Gastroesophageal sphincter (tissue), 4 donors: ENCODE measurements around the gene P2RX4. TPM values are rescaled to one million over a fixed set of nuclear protein-coding genes. Genes with fewer than 3 reads are reported as not detected.

Experiments
- ATAC-seq: fragments of 150-250 bp; one replicate; pipeline ENCODE4 v1.9.1; 2016; ENCODE audit warnings: mild to moderate bottlenecking, moderate library complexity
- H3K27ac ChIP-seq, 4 donors: fragments of 200-600 bp; sonication (generic) in 3 of 4; 1 replicate in 3 of 4; 2 replicates in 1 of 4; pipeline ENCODE4 v1.5.1; 2016 to 2019
- H3K27me3 ChIP-seq: fragments of 200-600 bp; sonication (generic); one replicate; pipeline ENCODE4 v1.5.1; 2019
- H3K36me3 ChIP-seq, 2 donors: fragments of 200-600 bp; sonication (generic); one replicate each; pipeline ENCODE4 v1.5.1; 2019; ENCODE audit warnings: control low read depth in 1 of 2
- H3K4me1 ChIP-seq, 3 donors: fragments of 200-600 bp; sonication (generic); 1 replicate in 2 of 3; 2 replicates in 1 of 3; pipeline ENCODE4 v1.5.1; 2016 to 2019; ENCODE audit warnings: control low read depth in 2 of 3
- H3K4me3 ChIP-seq, 2 donors: fragments of 200-600 bp; sonication (generic); one replicate each; pipeline ENCODE4 v1.5.1; 2019; ENCODE audit warnings: mild to moderate bottlenecking in 1 of 2, moderate library complexity in 1 of 2
- H3K9me3 ChIP-seq, 3 donors: fragments of 200-600 bp; sonication (generic); one replicate each; pipeline ENCODE4 v1.5.1; 2017 to 2019; ENCODE audit warnings: control low read depth in 2 of 3
- EP300 ChIP-seq: sonication (generic); formaldehyde crosslinking; IDR thresholded peaks from one replicate; pipeline ENCODE4 v1.6.1; 2017; ENCODE audit warnings: antibody characterized with exemption, mild to moderate bottlenecking
- POLR2A ChIP-seq, 2 donors: fragments of 450-650 bp; IDR thresholded peaks; one replicate each; pipeline ENCODE4 v1.6.1; 2017; ENCODE audit warnings: antibody characterized with exemption in 2 of 2, mild to moderate bottlenecking in 2 of 2, moderate library complexity in 1 of 2
- POLR2AphosphoS5 ChIP-seq: sonication (generic); formaldehyde crosslinking; IDR thresholded peaks from one replicate; pipeline ENCODE4 v1.6.1; 2017; ENCODE audit warnings: antibody characterized with exemption
- WGBS, 2 donors: methylation state at CpG; one replicate each; pipeline ENCODE4 v1.1.5; 2018; ENCODE audit warnings: low coverage in 1 of 2; 5-methylcytosine and 5-hydroxymethylcytosine counted together
- total RNA-seq, 4 donors: library from RNA; depleted of rRNA; stranded (reverse); fragments of >200 nt; gene quantifications; one replicate each; pipeline ENCODE4 v1.1.0, GENCODE V29; 2016
- TF ChIP-seq, protein P1 (sequence below), 4 experiments: fragments of 200-600 bp in 2 of 4; fragments of 450-650 bp in 2 of 4; sonication (generic) in 1 of 4; IDR thresholded peaks; one replicate each; pipeline ENCODE4 v1.5.1; 2017 to 2019; ENCODE audit warnings: antibody characterized with exemption in 4 of 4, mild to moderate bottlenecking in 2 of 4, moderate library complexity in 2 of 4

The P2RX4 gene
- total RNA-seq, 4 donors from 2014 or later = 15.1 to 32.8 (median 31.0) TPM

GRCh38 chr12:121230538-121230907 is 20.6 kb downstream of the P2RX4 start:
- 95 to 100% methylated on average over 2 to 6 of the region's 12 CpGs for WGBS, 2 donors
- Histone ChIP-seq H3K9me3 (no peaks in the 10 kb centered on the region), H3K27me3 (no peaks in the 10 kb centered on the region), H3K27ac (no peak overlapping the region), H3K36me3 (peaks cover 0 to 70% of the 10 kb centered on the region in 2 donors), H3K4me3 (no peak overlapping the region), H3K4me1 (peaks cover 0 to 8% (median 0%) of the 10 kb centered on the region in 3 donors)
- ATAC-seq = no peak
- TF ChIP-seq POLR2AphosphoS5 (no peak), POLR2A (IDR thresholded peaks at IDR 0.05) (no peak), EP300 (no peak)
- TF ChIP-seq, protein P1, sequence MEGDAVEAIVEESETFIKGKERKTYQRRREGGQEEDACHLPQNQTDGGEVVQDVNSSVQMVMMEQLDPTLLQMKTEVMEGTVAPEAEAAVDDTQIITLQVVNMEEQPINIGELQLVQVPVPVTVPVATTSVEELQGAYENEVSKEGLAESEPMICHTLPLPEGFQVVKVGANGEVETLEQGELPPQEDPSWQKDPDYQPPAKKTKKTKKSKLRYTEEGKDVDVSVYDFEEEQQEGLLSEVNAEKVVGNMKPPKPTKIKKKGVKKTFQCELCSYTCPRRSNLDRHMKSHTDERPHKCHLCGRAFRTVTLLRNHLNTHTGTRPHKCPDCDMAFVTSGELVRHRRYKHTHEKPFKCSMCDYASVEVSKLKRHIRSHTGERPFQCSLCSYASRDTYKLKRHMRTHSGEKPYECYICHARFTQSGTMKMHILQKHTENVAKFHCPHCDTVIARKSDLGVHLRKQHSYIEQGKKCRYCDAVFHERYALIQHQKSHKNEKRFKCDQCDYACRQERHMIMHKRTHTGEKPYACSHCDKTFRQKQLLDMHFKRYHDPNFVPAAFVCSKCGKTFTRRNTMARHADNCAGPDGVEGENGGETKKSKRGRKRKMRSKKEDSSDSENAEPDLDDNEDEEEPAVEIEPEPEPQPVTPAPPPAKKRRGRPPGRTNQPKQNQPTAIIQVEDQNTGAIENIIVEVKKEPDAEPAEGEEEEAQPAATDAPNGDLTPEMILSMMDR (IDR thresholded peaks at IDR 0.05) = no peak

DNA sequence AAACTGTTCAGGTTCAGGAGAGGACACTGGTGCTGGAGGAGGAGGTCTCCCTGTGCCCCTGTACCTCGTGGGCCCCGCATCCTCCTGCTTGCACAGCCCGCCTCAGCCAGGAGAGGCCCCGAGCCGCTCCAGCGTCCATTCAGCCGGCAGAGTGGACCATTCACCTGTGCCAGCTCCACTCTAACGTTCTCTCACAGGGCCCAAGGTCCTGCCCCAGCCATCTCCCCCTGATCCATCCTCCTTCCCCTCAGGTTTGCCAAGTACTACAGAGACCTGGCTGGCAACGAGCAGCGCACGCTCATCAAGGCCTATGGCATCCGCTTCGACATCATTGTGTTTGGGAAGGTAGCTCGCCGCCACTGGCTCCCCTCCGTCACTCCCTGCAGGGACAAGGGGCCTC is 22.2 kb downstream of the P2RX4 start:
- Histone ChIP-seq H3K27ac (no peak overlapping the region), H3K9me3 (no peaks in the 10 kb centered on the region), H3K36me3 (peaks cover 0 to 60% of the 10 kb centered on the region in 2 donors), H3K4me1 (peaks cover 0 to 14% (median 0%) of the 10 kb centered on the region in 3 donors), H3K4me3 (no peak overlapping the region), H3K27me3 (no peaks in the 10 kb centered on the region)
- TF ChIP-seq POLR2A (IDR thresholded peaks at IDR 0.05) (no peak), EP300 (no peak), POLR2AphosphoS5 (no peak)
- TF ChIP-seq, protein P1 (IDR thresholded peaks at IDR 0.05) = no peak
- no peak for ATAC-seq
- 60 to 90% methylated on average over 1 to 13 of the region's 16 CpGs for WGBS, 2 donors

GRCh38 chr12:121232977-121233627 is 23.2 kb downstream of the P2RX4 start:
- no peak for ATAC-seq
- H3K4me1 ChIP-seq = peaks cover 0 to 23% (median 0%) of the 10 kb centered on the region in 3 donors
- TF ChIP-seq POLR2AphosphoS5 (no peak), EP300 (no peak), POLR2A (IDR thresholded peaks at IDR 0.05) (no peak)
- TF ChIP-seq, protein P1 (IDR thresholded peaks at IDR 0.05) = no peak
- H3K27ac ChIP-seq = no peak overlapping the region
- H3K4me3 ChIP-seq = no peak overlapping the region
- no peaks in the 10 kb centered on the region for H3K9me3 ChIP-seq
- 80 to 89% methylated on average over 1 to 7 of the region's 14 CpGs for WGBS, 2 donors
- no peaks in the 10 kb centered on the region for H3K27me3 ChIP-seq
- peaks cover 0 to 61% of the 10 kb centered on the region in 2 donors for H3K36me3 ChIP-seq

- 86% methylated on average over 1 of the region's 11 CpGs; no CpG with 5 or more reads in 1 of the 2 donors for WGBS, 2 donors
- no peaks in the 10 kb centered on the region for H3K27me3 ChIP-seq
- H3K4me1 ChIP-seq = peaks cover 0 to 26% (median 0%) of the 10 kb centered on the region in 3 donors
- no peak overlapping the region for H3K4me3 ChIP-seq
- TF ChIP-seq, protein P1 (IDR thresholded peaks at IDR 0.05) = no peak
- no peak for TF ChIP-seq EP300
- no peaks in the 10 kb centered on the region for H3K9me3 ChIP-seq
- ATAC-seq = no peak
- H3K36me3 ChIP-seq = peaks cover 0 to 63% of the 10 kb centered on the region in 2 donors
- H3K27ac ChIP-seq = no peak overlapping the region
Measured at GRCh38 chr12:121233628-121234020, 23.7 kb downstream of the P2RX4 start.

- 89 to 92% methylated on average over 2 to 9 of the region's 9 CpGs for WGBS, 2 donors
Measured at GRCh38 chr12:121236776-121237175, 26.8 kb downstream of the P2RX4 start.

More at GRCh38 chr12:121236776-121237175, 26.8 kb downstream of the P2RX4 start:
- TF ChIP-seq, protein P1 (IDR thresholded peaks at IDR 0.05) = no peak
- TF ChIP-seq POLR2A (IDR thresholded peaks at IDR 0.05) = no peak
- no peak for TF ChIP-seq POLR2AphosphoS5
- no peak for TF ChIP-seq EP300
- H3K27me3 ChIP-seq = no peaks in the 10 kb centered on the region
- ATAC-seq = no peak
- no peak overlapping the region for H3K4me3 ChIP-seq
- no peaks in the 10 kb centered on the region for H3K9me3 ChIP-seq
- peaks cover 0 to 63% of the 10 kb centered on the region in 2 donors for H3K36me3 ChIP-seq
- H3K27ac ChIP-seq = no peak overlapping the region
- H3K4me1 ChIP-seq = peaks cover 0 to 47% (median 0%) of the 10 kb centered on the region in 3 donors
